PFSK-1 (cell line): ENCODE data around the gene MPEG1.

Experiments used
- FOXP2 ChIP-seq: optimal IDR thresholded peaks from 2 replicates; pipeline ENCODE3; 2011; ENCODE audit warnings: borderline replicate concordance, control low read depth, inconsistent platforms; ENCODE audit not compliant: insufficient read depth; ENCODE audit errors: extremely low read length, extremely low read depth
- POLR2AphosphoS5 ChIP-seq: IDR thresholded peaks from 2 replicates; pipeline ENCODE4 v1.6.1; 2012; ENCODE audit warnings: low read depth, mild to moderate bottlenecking, control low read depth, low read length, moderate library complexity
- REST ChIP-seq, 2 experiments: IDR thresholded peaks; 2 replicates each; pipeline versions ENCODE4 v1.6.1 to v1.8.0; 2011 to 2012; ENCODE audit warnings: low read depth in 2 of 2, low read length in 2 of 2, control low read depth in 1 of 2, inconsistent platforms in 1 of 2, mild to moderate bottlenecking in 1 of 2, moderate library complexity in 1 of 2; ENCODE audit not compliant: insufficient read depth in 1 of 2
- SIN3A ChIP-seq: IDR thresholded peaks from 2 replicates; pipeline ENCODE4 v1.6.1; 2012; ENCODE audit warnings: mild to moderate bottlenecking, low read length, moderate library complexity, borderline replicate concordance; ENCODE audit not compliant: insufficient read depth
- TAF1 ChIP-seq: IDR thresholded peaks from 2 replicates; pipeline ENCODE4 v1.6.1; 2012; ENCODE audit warnings: low read length, control low read depth, borderline replicate concordance; ENCODE audit not compliant: insufficient read depth

Gene MPEG1

GRCh38 chr11:59192446-59193020, 20.2 kb downstream of the MPEG1 start:
- no peak for TF ChIP-seq TAF1
- TF ChIP-seq REST (IDR thresholded peaks at IDR 0.05; ENCODE audit: insufficient read depth in 1 of 2, low read depth in 2 of 2, low read length in 2 of 2), result no peak
- no peak for TF ChIP-seq POLR2AphosphoS5
- TF ChIP-seq SIN3A, result no peak
- no peak for TF ChIP-seq FOXP2

DNA sequence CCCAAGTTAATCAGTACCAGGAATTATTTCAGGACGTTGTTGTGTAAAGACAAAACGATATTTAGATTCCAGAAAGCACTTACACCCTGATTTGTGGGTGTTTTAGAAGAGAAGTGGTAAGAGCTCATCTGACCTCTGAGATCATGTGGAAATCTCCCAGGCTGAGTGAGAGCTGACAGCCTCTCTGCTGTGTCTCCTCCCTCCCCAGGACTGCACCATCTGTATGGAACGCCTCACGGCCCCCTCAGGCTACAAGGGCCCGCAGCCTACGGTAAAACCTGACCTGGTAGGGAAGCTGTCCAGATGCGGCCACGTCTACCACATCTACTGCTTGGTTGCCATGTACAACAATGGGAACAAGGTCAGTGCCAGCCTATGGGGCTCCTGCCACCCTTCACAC, 20.8 kb downstream of the MPEG1 start:
- no peak for TF ChIP-seq TAF1
- TF ChIP-seq REST (IDR thresholded peaks at IDR 0.05; ENCODE audit: insufficient read depth in 1 of 2, low read depth in 2 of 2, low read length in 2 of 2), result no peak
- no peak for TF ChIP-seq SIN3A
- TF ChIP-seq POLR2AphosphoS5, result no peak
- no peak for TF ChIP-seq FOXP2

GRCh38 chr11:59191095-59191494, 21.6 kb downstream of the MPEG1 start:
- TF ChIP-seq FOXP2 (no peak), POLR2AphosphoS5 (no peak)

DNA sequence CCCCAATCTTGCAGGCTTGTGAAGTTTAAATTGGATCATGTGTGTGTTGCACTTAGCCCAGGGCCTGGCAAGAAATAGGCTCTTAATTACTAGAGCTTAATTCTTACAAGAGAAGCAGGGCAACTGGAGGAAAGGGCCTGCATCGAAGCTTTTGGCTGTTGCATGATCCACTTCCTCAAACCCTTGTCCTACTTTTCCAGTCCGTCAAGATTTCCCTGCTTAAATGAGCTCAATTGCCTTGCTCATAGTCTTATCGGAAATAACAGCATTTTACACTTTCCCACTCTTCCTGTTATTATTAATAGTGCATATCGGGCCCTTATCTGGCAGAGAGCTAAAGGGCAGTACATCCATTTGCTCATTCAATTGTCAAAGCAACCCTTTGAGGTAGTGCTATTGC, 22.7 kb downstream of the MPEG1 start:
- TF ChIP-seq FOXP2 (no peak), POLR2AphosphoS5 (no peak), TAF1 (no peak), REST (IDR thresholded peaks at IDR 0.05; ENCODE audit: insufficient read depth in 1 of 2, low read depth in 2 of 2, low read length in 2 of 2) (no peak), SIN3A (no peak)

- TF ChIP-seq POLR2AphosphoS5 (no peak), FOXP2 (no peak), SIN3A (no peak), TAF1 (no peak), REST (IDR thresholded peaks at IDR 0.05; ENCODE audit: insufficient read depth in 1 of 2, low read depth in 2 of 2, low read length in 2 of 2) (no peak)
Measured at GRCh38 chr11:59188954-59189353, 23.8 kb downstream of the MPEG1 start.
